ENCODE measurements around the gene ZGPAT. TPM values are rescaled to one million over a fixed set of nuclear protein-coding genes. Genes with fewer than 3 reads are reported as not detected.

The ZGPAT gene
- total and polyA plus RNA-seq, 12 donors, result 4.4 to 120 (median 35.3) TPM

GRCh38 chr20:63706027-63706695, 1.7 kb upstream of the ZGPAT start:
- H3K36me3 ChIP-seq (replicated peaks in 1 of 2), result peaks cover 0 to 49% of the 10 kb centered on the region in 2 donors
- peaks cover 19 to 22% of the 10 kb centered on the region in 2 donors for H3K4me1 ChIP-seq (replicated peaks in 1 of 2)
- TF ChIP-seq POLR2A (IDR thresholded peaks at IDR 0.05) (no peak), CTCF (IDR thresholded peaks at IDR 0.05) (no peak)
- no peaks in the 10 kb centered on the region for H3K27me3 ChIP-seq
- H3K4me3 ChIP-seq, result no peak overlapping the region
- peak overlapping the region in 3 of 5 donors; percentile 80 to 93 (median 90) for H3K27ac ChIP-seq
- WGBS, 4 donors, result 60 to 73% (median 68%) methylated on average over 9 to 12 of the region's 12 CpGs
- H3K9me3 ChIP-seq (replicated peaks in 1 of 3), result no peaks in the 10 kb centered on the region
- DNase-seq, result peak in 4 of 7 donors; percentile 20 to 56 (median 24)
- intact Hi-C loops (cut with DNase I), result loop anchor here in 1 of 2 donors (10.0 kb wide), 1 partner anchor 149 kb away; no protein-coding TSS in a partner anchor

GRCh38 chr20:63706852-63707557, 834 bp upstream of the ZGPAT start:
- peaks cover 0 to 57% of the 10 kb centered on the region in 2 donors for H3K36me3 ChIP-seq (replicated peaks in 1 of 2)
- 3 to 12% (median 4%) methylated on average over 11 to 56 of the region's 56 CpGs for WGBS, 4 donors
- intact Hi-C loops (cut with DNase I), result loop anchor here in 1 of 2 donors (10.0 kb wide), 1 partner anchor 148 kb away; no protein-coding TSS in a partner anchor
- H3K4me1 ChIP-seq (replicated peaks in 1 of 2), result peaks cover 19 to 22% of the 10 kb centered on the region in 2 donors
- peak; percentile 46 to 77 (median 63) for DNase-seq
- H3K9me3 ChIP-seq (replicated peaks in 1 of 3), result no peaks in the 10 kb centered on the region
- H3K27ac ChIP-seq, result peak overlapping the region; percentile 80 to 93 (median 90)
- peak in 3 of 6 experiments; percentile 27 to 33 (median 30) for TF ChIP-seq CTCF (IDR thresholded peaks at IDR 0.05)
- TF ChIP-seq POLR2A (IDR thresholded peaks at IDR 0.05), result no peak
- peak overlapping the region; percentile 79 to 95 (median 88) for H3K4me3 ChIP-seq
- H3K27me3 ChIP-seq, result no peaks in the 10 kb centered on the region

- Histone ChIP-seq H3K9me3 (replicated peaks in 1 of 3) (no peaks in the 10 kb centered on the region), H3K27me3 (no peaks in the 10 kb centered on the region), H3K27ac (peak overlapping the region in 4 of 5 donors; percentile 80 to 93 (median 90)), H3K4me3 (peak overlapping the region in 3 of 4 donors; percentile 79 to 95 (median 88)), H3K36me3 (replicated peaks in 1 of 2) (peaks cover 0 to 61% of the 10 kb centered on the region in 2 donors), H3K4me1 (replicated peaks in 1 of 2) (peaks cover 19 to 22% of the 10 kb centered on the region in 2 donors)
- TF ChIP-seq CTCF (IDR thresholded peaks at IDR 0.05), result no peak
- no peak for TF ChIP-seq POLR2A (IDR thresholded peaks at IDR 0.05)
- 22 to 49% (median 35%) methylated on average over 23 to 67 of the region's 67 CpGs for WGBS, 4 donors
- peak in 6 of 7 donors; percentile 20 to 60 (median 40) for DNase-seq
- intact Hi-C loops (cut with DNase I), result loop anchor here in 1 of 2 donors (10.0 kb wide), 1 partner anchor 146 kb away; no protein-coding TSS in a partner anchor
These were observed 686 bp downstream of the ZGPAT start for GRCh38 chr20:63708301-63709148.
